Measurements from ENCODE around the gene NXNL1. TPM values are rescaled to one million over a fixed set of nuclear protein-coding genes. Genes with fewer than 3 reads are reported as not detected.
A peak's percentile ranks its signal among the peaks of the same experiment; 100 is the strongest.
"Not testable (repeated sequence)": the region's sequence is repeated elsewhere in the genome, so short reads cannot be mapped to it uniquely, and the experiment has no call there.

The NXNL1 gene, protein sequence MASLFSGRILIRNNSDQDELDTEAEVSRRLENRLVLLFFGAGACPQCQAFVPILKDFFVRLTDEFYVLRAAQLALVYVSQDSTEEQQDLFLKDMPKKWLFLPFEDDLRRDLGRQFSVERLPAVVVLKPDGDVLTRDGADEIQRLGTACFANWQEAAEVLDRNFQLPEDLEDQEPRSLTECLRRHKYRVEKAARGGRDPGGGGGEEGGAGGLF
- not detected for polyA plus RNA-seq (ENCODE audit: insufficient read length)

DNA sequence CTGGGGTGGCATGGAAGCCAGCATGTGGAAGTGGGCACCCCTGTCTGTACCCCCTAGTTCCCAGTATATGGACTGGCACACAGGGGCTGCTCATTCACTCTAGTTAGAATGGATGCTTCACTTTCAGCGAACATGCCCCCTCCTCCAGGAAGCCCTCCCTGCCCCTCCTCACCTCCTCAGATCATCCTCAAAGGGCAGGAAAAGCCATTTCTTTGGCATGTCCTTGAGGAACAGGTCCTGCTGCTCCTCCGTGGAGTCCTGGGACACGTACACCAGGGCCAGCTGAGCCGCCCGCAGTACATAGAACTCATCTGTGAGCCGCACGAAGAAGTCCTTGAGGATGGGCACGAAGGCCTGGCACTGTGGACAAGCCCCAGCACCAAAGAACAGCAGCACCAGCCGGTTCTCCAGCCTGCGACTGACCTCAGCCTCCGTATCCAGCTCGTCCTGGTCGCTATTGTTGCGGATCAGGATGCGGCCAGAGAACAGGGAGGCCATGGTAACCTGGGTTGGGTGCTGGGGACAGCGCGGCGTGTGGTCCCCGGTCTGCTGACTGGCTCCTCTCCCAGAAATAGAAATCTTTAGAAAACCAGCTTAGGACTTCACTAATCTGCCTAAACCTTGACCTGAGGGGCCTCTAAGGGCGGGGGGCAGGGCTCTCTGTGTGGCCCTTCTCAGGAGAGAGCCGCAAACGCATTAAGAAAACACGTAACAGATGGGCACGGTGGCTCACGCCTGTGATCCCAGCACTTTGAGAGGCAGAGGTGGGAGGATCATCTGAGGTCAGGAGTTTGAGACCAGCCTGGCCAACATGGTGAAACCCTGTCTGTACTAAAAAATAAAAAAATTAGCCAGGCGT lies at the start of gene NXNL1:
Gene NXNL1 (minus strand): TSS at position 555 of the 859 bp plus-strand sequence. CDS start 57 bp downstream, at position 498.
- no peak for DNase-seq

DNA sequence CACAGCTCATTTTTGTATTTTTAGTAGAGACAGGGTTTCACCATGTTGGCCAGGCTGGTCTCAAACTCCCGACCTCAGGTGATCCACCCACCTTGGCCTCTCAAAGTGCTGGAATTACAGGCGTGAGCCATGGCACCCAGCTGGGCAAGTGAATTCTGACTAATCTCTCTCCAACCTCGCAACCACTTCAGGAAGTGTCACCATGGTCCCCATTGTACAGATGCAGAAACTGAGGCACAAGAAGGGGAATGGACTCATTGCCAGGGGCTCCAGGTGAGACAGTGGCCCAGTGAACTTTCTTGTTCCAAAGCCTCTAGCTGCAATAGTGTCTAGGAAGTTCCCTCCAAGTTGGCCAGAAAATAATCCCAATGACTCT lies 47.8 kb upstream of the NXNL1 start:
- DNase-seq: not testable (repeated sequence)

DNA sequence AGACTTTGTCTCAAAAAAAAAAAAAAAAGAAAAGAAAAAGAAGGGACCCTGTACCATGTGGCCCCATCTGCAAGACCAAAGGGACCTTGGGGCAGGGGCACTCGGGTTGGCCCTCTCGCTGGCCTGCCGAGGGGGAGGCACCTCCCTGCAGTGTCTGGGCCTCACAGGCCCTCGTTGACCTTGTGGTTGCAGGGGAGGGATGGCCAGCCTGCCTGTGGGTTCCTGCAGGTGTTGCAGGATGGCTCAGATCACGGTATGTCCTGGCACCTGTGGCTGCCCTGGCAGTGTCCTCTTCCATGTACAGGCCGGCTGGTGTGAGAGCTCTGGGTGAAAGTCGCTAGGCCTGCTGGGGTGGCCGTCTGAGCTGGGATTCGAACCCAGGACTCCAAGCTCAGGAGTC lies 46.0 kb upstream of the NXNL1 start:
- DNase-seq: no peak

DNA sequence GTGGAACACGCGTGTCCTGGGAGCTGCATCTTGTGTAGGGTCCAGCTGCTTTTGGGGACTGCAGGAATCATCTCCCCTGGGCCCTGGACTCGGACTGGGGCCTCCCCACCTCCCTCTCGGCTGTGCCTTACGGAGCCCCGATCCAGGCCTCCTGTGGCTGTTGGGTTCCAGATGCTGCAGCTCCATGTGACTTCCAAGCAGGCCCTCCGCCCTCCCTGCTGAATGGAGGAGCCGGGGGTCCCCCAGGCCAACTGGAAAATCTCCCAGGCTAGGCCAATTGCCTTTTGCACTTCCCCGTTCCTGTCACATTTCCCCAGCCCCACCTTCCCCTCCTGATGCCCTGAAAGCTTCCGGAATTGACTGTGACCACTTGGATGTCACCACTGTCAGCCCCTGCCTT lies 44.5 kb upstream of the NXNL1 start:
- DNase-seq: peak; percentile 45

DNA sequence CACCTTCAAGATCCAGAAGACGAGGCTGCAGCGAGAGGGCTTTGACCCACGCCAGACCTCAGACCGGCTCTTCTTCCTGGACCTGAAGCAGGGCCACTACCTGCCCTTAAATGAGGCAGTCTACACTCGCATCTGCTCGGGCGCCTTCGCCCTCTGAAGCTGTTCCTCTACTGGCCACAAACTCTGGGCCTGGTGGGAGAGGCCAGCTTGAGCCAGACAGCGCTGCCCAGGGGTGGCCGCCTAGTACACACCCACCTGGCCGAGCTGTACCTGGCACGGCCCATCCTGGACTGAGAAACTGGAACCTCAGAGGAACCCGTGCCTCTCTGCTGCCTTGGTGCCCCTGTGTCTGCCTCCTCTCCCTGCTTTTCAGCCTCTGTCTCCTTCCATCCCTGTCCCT lies 43.7 kb upstream of the NXNL1 start:
- no peak for DNase-seq

DNA sequence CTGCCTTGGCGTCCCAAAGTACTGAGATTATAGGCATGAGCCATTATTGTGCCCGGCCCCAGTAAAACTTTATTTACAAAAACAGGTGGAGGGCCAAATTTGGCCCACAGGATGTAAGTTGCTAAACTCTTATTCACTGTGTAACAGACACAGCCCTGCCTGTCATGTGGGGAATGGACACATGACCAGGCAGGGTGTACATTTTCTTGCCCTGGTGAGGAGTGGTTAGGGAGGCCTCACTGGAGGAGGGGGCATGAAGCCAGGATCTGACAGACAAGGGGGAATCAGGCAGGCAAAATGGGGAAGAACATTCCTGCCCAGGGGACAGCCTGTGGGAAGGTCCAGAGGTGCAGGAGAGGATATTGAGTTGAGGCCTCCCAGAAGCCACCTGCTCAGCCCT lies 43.3 kb upstream of the NXNL1 start:
- DNase-seq: no peak

DNA sequence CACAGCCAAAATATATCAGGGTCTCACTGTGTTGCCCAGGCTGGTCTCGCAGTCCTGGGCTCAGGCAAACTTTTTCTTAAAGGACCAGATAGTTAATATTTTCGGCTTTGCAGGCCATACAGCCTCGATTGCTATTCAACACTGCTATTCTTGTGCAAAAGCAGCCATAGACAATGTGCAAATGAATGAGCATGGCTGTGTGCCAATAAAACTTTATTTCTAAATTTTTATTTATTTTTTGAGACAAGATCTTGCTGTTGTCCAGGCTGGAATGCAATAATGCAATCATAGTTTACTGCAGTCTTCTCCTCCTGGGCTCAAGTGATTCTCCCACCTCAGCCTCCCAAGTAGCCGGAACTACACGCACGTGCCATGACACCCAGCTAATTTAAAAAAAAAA lies 42.5 kb upstream of the NXNL1 start:
- no peak for DNase-seq

DNA sequence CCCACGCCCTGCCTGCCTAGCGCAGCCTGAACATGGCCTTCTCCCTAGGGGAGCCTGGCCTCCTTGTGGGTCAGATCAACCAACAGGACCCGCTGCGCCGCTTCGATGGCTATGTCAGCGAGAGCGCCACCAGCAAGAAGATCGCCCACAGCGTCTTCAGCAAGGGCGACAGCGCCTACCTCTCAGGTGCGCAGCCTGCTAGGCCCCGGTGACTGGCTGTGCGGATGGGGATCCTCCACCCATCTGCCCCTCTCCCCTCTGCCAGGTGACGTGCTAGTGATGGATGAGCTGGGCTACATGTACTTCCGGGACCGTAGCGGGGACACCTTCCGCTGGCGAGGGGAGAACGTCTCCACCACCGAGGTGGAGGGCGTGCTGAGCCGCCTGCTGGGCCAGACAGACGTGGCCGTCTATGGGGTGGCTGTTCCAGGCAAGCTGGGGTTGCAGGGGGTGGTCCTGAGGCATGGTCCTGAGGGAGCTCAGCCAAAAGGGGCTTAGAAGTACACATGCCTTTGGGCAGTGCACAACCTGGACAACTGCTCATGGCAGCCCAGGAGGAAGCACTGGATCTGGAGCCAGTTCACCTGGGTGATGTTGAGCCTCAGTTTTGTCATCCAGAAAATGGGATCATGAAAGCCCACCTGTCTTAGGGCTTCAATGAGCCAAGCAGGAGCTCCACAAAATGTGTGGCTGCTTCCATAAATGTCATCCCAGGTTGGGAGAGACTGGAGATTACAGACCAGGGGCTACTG lies 39.9 kb upstream of the NXNL1 start:
- DNase-seq: no peak

DNA sequence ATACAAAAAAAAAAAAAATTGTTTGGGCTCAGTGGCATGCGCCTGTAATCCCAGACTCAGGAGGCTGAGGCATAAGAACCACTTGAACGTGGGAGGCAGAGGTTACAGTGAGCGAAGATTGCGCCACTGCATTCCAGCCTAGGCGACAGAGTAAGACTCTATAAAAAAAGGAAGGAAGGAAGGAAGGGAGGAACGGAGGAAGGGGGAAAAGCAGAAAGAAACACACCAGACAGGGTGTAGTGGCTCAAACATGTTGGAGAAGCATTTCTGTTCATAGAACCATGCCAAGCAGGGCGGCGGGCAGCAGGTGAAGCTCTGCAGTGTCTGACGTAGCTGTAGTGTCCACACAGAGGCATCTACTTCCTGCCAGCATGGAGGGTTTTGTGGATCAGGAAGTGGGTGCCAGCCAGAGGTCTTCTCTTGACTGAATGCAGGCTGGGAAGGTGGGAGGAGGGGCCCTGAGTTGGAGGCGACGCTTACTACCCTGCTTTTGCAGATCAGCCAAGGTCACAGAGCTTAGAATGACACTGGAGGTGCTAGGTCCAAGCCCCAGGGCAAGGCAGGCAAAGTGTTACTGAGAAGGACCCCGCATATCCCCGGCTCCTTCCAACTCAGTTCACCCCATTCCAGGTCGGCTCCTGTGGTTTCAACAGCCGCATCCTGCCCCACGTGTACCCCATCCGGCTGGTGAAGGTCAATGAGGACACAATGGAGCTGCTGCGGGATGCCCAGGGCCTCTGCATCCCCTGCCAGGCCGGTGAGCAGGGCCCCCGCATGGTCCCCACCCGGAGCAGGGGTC lies 39.1 kb upstream of the NXNL1 start:
- no peak for DNase-seq

DNA sequence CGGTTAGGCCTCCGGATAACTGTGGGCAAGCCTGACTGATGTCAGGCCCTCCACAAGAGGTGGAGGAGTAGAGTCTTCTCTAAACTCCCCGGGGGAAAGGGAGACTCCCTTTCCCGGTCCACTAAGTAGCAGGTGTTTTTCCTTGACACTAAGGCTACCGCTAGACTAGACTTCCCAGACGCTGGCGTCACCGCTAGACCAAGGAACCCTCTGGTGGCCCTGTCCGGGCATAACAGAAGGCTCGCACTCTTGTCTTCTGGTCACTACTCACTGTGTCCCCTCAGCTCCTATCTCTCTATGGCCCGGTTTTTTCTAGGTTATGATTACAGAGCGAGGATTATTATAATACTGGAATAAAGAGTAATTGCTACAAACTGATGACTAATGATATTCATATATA lies 38.3 kb upstream of the NXNL1 start:
- not testable (repeated sequence) for DNase-seq

DNA sequence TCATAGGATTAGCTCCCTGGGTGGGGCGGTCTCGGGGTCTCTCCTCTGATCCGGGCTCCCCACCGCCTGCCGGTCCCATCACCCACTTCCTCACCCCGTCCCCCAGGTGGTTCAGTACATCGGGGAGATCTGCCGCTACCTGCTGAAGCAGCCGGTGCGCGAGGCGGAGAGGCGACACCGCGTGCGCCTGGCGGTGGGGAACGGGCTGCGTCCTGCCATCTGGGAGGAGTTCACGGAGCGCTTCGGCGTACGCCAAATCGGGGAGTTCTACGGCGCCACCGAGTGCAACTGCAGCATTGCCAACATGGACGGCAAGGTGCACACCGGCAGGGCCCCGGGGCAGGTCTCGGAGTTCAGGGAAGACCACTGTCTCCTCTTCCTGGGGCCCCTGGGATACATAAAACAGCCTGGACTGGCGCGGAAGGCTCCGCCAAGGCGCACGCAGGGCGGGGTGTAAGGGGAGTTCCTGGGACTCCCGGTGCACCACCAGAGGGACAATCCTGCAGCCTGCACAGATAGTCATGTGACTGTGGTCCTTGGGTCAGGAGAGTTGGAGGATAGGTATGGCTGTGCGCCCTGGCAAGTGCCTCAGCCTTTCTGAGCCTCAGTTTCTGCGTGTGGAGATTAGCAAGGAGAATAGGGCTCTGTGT lies 36.5 kb upstream of the NXNL1 start:
- DNase-seq: no peak

DNA sequence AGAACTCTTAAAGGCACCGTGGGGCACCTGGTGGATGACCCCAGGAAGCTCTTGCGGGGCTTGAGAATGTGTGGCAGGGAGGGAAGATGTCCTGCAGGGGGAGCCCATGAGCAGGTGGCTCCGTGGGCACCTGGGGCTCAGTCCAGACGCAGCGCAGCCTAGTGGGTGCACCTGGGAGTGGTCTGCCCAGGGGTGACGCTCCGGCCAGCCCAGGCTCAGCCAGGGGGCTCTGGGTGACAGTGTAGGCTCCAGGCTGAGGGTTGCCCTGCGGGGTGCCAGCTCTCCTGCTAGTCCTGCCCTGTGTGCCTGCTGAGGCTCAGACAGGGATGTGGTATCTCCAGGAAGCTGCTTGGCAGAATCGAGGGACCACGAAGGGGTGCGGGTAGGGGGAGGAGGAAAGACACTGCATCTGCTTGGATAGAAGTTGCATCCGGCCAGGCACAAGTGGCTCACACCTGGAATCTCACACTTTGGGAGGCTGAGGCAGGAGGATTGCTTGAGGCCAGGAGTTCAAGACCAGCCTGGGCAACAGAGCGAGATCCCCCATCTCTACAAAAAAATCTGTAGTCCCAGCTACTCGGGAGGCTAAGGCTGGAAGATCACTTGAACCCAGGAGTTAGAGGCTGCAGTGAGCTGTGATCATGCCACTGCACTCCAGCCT lies 35.7 kb upstream of the NXNL1 start:
- peak; percentile 32 for DNase-seq

DNA sequence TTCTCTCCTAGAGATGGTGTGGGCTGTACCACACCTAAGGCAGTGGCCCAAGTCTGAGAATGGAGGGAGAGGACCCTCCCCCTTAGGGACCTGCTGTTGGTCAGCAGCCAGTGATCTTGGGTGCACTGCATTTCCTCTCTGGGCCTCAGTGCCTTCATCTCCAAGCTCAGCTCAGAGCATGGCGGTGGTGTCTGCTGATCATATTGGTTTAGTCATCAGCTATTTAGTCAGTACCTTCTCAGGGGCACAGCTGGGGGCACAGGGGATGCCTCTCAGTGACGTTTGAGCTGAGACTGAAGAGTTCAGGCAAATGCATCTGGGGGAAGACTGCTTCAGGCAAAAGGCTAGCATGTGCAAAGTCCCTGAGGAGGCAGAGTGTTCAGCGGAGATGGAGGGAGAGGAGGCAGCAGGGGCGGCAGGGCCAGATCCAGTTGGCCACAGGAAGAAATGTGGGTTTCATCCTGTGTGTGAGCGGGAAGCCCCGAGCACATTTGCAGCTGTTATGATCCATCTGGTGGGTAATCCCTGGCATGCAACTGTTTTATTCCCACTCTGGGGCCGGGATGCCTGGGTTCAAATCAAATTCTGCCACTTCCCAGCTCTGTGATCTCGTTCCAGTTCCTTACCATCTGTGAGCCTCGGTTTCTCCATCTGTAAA lies 35.0 kb upstream of the NXNL1 start:
- no peak for DNase-seq

DNA sequence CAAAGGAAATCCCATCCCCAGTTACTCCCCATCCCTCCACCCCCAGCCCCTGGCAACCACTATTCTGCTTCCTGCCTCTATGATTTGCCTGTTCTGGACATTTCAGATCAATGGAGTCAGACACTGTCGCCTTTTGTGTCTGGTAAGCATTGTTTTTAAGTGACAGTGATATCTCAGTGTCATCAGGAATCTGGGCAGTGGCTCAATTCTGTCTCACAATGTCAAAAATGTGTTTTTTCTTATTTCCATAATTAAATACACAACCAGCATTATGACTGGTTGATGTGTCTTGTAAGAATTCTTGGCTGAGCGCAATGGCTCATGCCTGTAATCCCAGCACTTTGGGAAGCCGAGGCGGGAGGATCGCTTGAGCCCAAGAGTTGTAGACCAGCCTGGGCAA lies 30.6 kb upstream of the NXNL1 start:
- no peak for DNase-seq

DNA sequence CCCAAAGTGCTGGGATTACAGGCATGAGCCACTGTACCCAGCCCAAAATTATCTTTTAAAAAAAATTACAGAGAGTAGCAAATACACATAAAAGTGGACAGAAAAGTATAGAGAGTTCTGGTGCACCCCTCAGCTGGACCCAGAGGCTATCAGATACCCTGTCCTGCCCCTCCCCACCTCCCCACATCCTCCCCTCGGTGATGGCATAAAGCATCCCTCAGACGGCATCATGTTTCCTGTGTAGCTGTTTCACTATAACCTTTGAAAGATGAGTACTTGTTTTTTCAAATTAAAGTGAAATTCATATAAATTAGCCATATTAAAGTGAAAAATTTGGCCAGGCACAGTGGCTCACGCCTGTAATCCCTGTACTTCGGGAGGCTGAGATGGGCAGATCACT lies 29.7 kb upstream of the NXNL1 start:
- no peak for DNase-seq

DNA sequence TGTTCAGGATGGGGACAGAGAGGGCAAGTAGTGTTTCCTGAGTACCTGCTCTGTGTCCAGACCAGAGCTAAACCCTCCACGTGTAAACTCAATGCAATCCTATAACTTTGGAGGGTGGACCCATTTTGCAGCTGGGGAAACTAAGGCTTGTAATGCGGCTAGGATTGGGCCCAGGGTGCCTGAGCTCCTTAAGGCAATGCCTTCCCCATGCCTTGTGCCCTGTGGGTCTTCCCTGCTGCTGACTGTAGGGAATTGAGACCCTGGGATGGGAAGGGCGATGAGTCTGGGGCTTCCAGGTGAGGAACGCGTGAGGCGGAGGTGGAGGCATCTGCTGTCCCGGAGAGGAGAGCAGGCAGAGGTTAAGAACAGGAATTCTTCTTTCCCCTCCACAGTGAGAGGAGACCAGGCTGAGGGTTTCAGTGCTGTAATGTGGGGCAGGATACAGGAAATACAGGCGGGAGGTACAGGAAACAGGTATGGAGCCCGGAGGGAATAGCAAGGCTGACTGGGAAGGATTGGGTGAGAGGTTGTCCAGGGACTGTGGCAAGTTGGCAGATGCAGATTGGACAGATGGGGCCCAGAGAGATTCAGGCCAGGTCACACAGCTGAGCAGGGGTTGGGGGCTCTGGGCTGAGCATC lies 28.8 kb upstream of the NXNL1 start:
- DNase-seq: no peak

DNA sequence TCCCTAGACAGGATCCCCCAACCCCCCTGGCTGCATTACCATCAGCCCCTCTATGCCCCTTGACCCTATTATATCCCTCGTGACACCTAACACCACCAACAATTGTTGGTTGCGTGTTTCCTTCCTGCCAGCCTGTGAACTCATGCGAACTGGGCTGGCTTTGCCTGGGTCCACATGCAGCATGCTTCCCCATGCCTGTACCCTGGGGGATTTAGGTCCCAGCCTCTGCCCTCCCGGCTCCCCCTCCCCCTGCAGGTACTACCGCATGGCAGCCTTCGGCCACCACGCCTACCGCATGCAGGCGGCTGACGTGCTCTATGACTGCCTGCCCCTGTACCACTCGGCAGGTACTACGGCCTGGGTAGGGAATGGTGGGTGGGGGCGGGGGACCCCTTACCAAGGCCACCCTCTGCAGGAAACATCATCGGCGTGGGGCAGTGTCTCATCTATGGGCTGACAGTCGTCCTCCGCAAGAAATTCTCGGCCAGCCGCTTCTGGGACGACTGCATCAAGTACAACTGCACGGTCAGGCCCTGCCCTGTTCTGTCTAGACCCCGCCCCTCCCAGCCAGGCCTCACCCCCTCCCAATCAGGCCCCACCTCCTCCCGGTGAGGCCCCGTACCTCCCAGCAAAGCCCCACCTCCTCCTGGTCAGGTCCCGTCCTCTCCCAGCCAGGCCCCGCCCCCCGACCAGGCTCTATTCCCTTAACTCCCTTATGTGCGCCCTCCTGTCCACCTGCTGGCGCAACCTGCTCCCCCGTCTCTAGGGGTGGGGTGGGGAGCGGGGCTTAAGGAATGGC lies 28.1 kb upstream of the NXNL1 start:
- no peak for DNase-seq

DNA sequence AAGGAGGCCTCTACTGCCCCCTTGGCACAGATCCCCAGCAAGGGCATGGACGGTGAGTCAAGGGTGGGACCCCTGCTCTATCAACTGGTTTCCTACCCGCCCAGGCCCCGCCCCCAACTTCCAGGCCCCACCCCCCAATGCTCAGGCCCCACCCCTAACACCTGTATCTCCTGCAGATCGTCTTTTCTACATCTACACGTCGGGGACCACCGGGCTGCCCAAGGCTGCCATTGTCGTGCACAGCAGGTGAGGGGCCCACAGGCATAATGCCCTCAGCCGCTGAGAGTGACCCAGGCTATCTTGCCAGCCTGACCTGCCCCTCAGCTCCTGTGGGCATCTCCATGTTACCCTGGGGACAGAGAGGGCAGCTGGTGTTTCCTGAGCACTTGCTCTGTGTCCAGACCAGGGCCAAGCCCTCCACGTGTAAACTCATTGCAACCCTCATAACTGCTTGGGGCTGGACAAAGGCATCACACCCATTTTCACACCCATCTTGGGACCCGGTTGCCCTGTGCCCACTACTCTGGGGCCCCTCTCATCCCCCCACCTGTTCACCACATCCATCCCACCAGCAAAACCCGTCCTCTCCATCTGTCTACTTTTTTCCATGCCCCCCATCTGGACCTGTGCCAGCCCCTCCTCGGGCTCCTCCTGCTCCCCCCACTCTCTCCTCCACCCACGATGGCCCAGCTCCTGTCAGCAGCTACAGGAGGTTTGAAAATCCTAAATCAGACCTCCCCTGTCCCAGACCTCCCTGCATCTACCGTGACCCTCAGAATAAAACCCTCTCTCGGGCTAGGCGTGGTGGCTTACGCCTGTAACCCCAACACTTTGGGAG lies 26.8 kb upstream of the NXNL1 start:
- DNase-seq: no peak

Data from hindlimb muscle (tissue), 1 donor.